Neural cell (in vitro differentiated cells): ENCODE results near the gene MSI2. TPM values are rescaled to one million over a fixed set of nuclear protein-coding genes. Genes with fewer than 3 reads are reported as not detected.

Experiments used
- H2AFZ ChIP-seq: fragments of 200-600, 300-800 bp; sonication (generic), shearing (Covaris generic); 2 replicates; pipeline ENCODE4 v1.6.0; 2014; ENCODE audit warnings: low read depth, mild to moderate bottlenecking, antibody characterized with exemption, low read length, moderate library complexity
- H3F3A ChIP-seq: fragments of 200-600 bp; shearing (Covaris generic); 2 replicates; pipeline ENCODE4 v1.6.1; 2016; ENCODE audit warnings: mild to moderate bottlenecking, moderate library complexity, mixed read lengths, antibody characterized with exemption, low read length; ENCODE audit not compliant: insufficient read depth, poor library complexity, severe bottlenecking
- H3K27ac ChIP-seq: fragments of 200-600, 300-800 bp; sonication (generic), shearing (Covaris generic); 2 replicates; pipeline ENCODE4 v1.5.1; 2014; ENCODE audit warnings: mild to moderate bottlenecking, low read length, moderate library complexity
- H3K27me3 ChIP-seq: fragments of 300-800, 200-600 bp; sonication (generic), shearing (Covaris generic); 2 replicates; pipeline ENCODE4 v1.6.0; 2014; ENCODE audit warnings: mild to moderate bottlenecking, low read depth, low read length, moderate library complexity; ENCODE audit not compliant: insufficient read depth
- H3K36me3 ChIP-seq: fragments of 300-800, 200-600 bp; sonication (generic), shearing (Covaris generic); 2 replicates; pipeline ENCODE4 v1.5.1; 2014; ENCODE audit warnings: mild to moderate bottlenecking, antibody characterized with exemption, low read length, moderate library complexity; ENCODE audit not compliant: insufficient read depth
- H3K4me2 ChIP-seq: fragments of 300-800, 200-600 bp; sonication (generic), shearing (Covaris generic); 2 replicates; pipeline ENCODE4 v1.6.0; 2014; ENCODE audit warnings: mild to moderate bottlenecking, low read length
- H3K4me3 ChIP-seq: fragments of 300-800, 200-600 bp; sonication (generic), shearing (Covaris generic); 2 replicates; pipeline ENCODE4 v1.5.1; 2014; ENCODE audit warnings: mild to moderate bottlenecking, low read length, moderate library complexity
- H3K79me2 ChIP-seq: fragments of 200-600 bp; shearing (Covaris generic); replicated peaks from 2 replicates; pipeline ENCODE4 v1.6.0; 2014; ENCODE audit warnings: mild to moderate bottlenecking, low read length, moderate library complexity; ENCODE audit not compliant: insufficient read depth
- H3K9ac ChIP-seq: fragments of 300-800, 200-600 bp; sonication (generic), shearing (Covaris generic); 2 replicates; pipeline ENCODE4 v1.6.1; 2016; ENCODE audit warnings: mild to moderate bottlenecking, low read length, mixed read lengths
- H3K9me2 ChIP-seq: fragments of 200-600 bp; shearing (Covaris generic); 2 replicates; pipeline ENCODE4 v1.6.1; 2016; ENCODE audit warnings: mild to moderate bottlenecking, low read length, mixed read lengths; ENCODE audit not compliant: insufficient read depth
- H3K9me3 ChIP-seq: fragments of 200-600, 300-800 bp; sonication (generic), shearing (Covaris generic); 2 replicates; pipeline ENCODE4 v1.6.1; 2016; ENCODE audit warnings: mild to moderate bottlenecking, mixed run types, low read length, moderate library complexity, mixed read lengths
- H4K20me1 ChIP-seq: fragments of 200-600 bp; shearing (Covaris generic); 2 replicates; pipeline ENCODE4 v1.6.1; 2016; ENCODE audit warnings: mild to moderate bottlenecking, mixed run types; ENCODE audit not compliant: insufficient read depth
- CTCF ChIP-seq: fragments of 450-650 bp; IDR thresholded peaks from 2 replicates; pipeline ENCODE4 v1.5.1; 2014; ENCODE audit warnings: antibody characterized with exemption, mild to moderate bottlenecking, moderate library complexity; ENCODE audit not compliant: poor library complexity, severe bottlenecking
- EP300 ChIP-seq: fragments of 450-650 bp; conservative IDR thresholded peaks from 2 replicates; pipeline ENCODE4 v1.6.1; 2014; ENCODE audit warnings: antibody characterized with exemption, mild to moderate bottlenecking, moderate library complexity; ENCODE audit not compliant: poor library complexity, severe bottlenecking
- EZH2 ChIP-seq: fragments of 200-600, 300-800 bp; shearing (Covaris generic), sonication (generic); IDR thresholded peaks from 2 replicates; pipeline ENCODE4 v1.6.1; 2014; ENCODE audit warnings: antibody characterized with exemption, low read length, borderline replicate concordance, mild to moderate bottlenecking; ENCODE audit not compliant: insufficient read depth, poor library complexity, severe bottlenecking
- MXI1 ChIP-seq: fragments of 450-650 bp; conservative IDR thresholded peaks from 2 replicates; pipeline ENCODE4 v1.6.1; 2014; ENCODE audit warnings: antibody characterized with exemption, mild to moderate bottlenecking; ENCODE audit not compliant: poor library complexity, severe bottlenecking
- POLR2AphosphoS5 ChIP-seq: IDR thresholded peaks from 2 replicates; pipeline ENCODE4 v1.6.1; 2012
- RAD21 ChIP-seq: fragments of 450-650 bp; conservative IDR thresholded peaks from 2 replicates; pipeline ENCODE4 v1.6.1; 2014; ENCODE audit warnings: antibody characterized with exemption, mild to moderate bottlenecking, moderate library complexity
- REST ChIP-seq: IDR thresholded peaks from 2 replicates; pipeline ENCODE4 v1.6.1; 2012; ENCODE audit warnings: borderline replicate concordance
- SMC3 ChIP-seq: fragments of 450-650 bp; conservative IDR thresholded peaks from 2 replicates; pipeline ENCODE4 v1.6.1; 2014; ENCODE audit warnings: antibody characterized with exemption, mild to moderate bottlenecking, moderate library complexity; ENCODE audit not compliant: poor library complexity
- TAF1 ChIP-seq: IDR thresholded peaks from 2 replicates; pipeline ENCODE4 v1.6.1; 2012; ENCODE audit warnings: low read depth
- polyA plus RNA-seq: library from polyadenylated mRNA; depleted of rRNA; stranded (reverse); fragments of >200 nt; gene quantifications from 2 replicates; pipeline ENCODE4 v1.2.3, GENCODE V29; 2014

MSI2 gene
- polyA plus RNA-seq, 1 donor from 2014 or later, result 61.4 TPM

GRCh38 chr17:57319806-57320205 lies 63.5 kb downstream of the MSI2 start:
- H3K9ac ChIP-seq, result no peak overlapping the region
- no peak overlapping the region for H3K4me2 ChIP-seq
- no peak overlapping the region for H3K27ac ChIP-seq
- H3K9me3 ChIP-seq, result no peaks in the 10 kb centered on the region
- TF ChIP-seq REST (no peak), TAF1 (no peak), RAD21 (no peak), POLR2AphosphoS5 (no peak), SMC3 (no peak), CTCF (no peak), MXI1 (no peak), EZH2 (no peak), EP300 (no peak)
- H3K79me2 ChIP-seq, result peaks cover 75% of the 10 kb centered on the region
- no peak overlapping the region for H3K4me3 ChIP-seq
- H3F3A ChIP-seq, result no peaks in the 10 kb centered on the region
- H2AFZ ChIP-seq, result no peak overlapping the region
- H4K20me1 ChIP-seq, result no peaks in the 10 kb centered on the region
- no peaks in the 10 kb centered on the region for H3K9me2 ChIP-seq
- H3K36me3 ChIP-seq, result no peaks in the 10 kb centered on the region
- no peaks in the 10 kb centered on the region for H3K27me3 ChIP-seq

- H3K9me2 ChIP-seq, result no peaks in the 10 kb centered on the region
- no peak for TF ChIP-seq EP300
- no peak for TF ChIP-seq MXI1
- no peak for TF ChIP-seq RAD21
- TF ChIP-seq SMC3, result no peak
- TF ChIP-seq REST, result no peak
- no peak for TF ChIP-seq TAF1
- TF ChIP-seq EZH2, result no peak
- no peak for TF ChIP-seq CTCF
- no peak for TF ChIP-seq POLR2AphosphoS5
- no peak overlapping the region for H3K4me2 ChIP-seq
- no peaks in the 10 kb centered on the region for H3K36me3 ChIP-seq
- peaks cover 78% of the 10 kb centered on the region for H3K79me2 ChIP-seq
- H3K27me3 ChIP-seq, result no peaks in the 10 kb centered on the region
- no peak overlapping the region for H3K4me3 ChIP-seq
- H2AFZ ChIP-seq, result no peak overlapping the region
- no peak overlapping the region for H3K27ac ChIP-seq
- no peaks in the 10 kb centered on the region for H3F3A ChIP-seq
- H3K9me3 ChIP-seq, result no peaks in the 10 kb centered on the region
- H4K20me1 ChIP-seq, result no peaks in the 10 kb centered on the region
- no peak overlapping the region for H3K9ac ChIP-seq
These were observed 67.1 kb downstream of the MSI2 start for GRCh38 chr17:57323391-57323790.
